ENCODE results near the gene PABPN1L. TPM values are rescaled to one million over a fixed set of nuclear protein-coding genes. Genes with fewer than 3 reads are reported as not detected.

The PABPN1L gene
- total RNA-seq, 1 donor from 2014 or later, result 0.40 TPM

GRCh38 chr16:88883946-88884345, 17.5 kb upstream of the PABPN1L start:
- DNase-seq (ENCODE audit: low spot score in 2 of 2, unreplicated experiment in 2 of 2), result no peak
- peaks cover 9% of the 10 kb centered on the region for H3K4me1 Mint-ChIP-seq
- H3K4me3 Mint-ChIP-seq, result no peak overlapping the region
- no peaks in the 10 kb centered on the region for H3K9me3 Mint-ChIP-seq
- H3K36me3 Mint-ChIP-seq, result no peaks in the 10 kb centered on the region
- H3K27ac Mint-ChIP-seq, result no peak overlapping the region
- H3K27me3 Mint-ChIP-seq (ENCODE audit: low read depth), result no peaks in the 10 kb centered on the region
- no peak for TF ChIP-seq CTCF (IDR thresholded peaks at IDR 0.05; ENCODE audit: unreplicated experiment)

GRCh38 chr16:88883117-88883895, 16.8 kb upstream of the PABPN1L start:
- no peak overlapping the region for H3K27ac Mint-ChIP-seq
- no peak overlapping the region for H3K4me3 Mint-ChIP-seq
- peaks cover 9% of the 10 kb centered on the region for H3K4me1 Mint-ChIP-seq
- DNase-seq (ENCODE audit: low spot score in 2 of 2, unreplicated experiment in 2 of 2), result no peak
- TF ChIP-seq CTCF (IDR thresholded peaks at IDR 0.05; ENCODE audit: unreplicated experiment), result no peak
- no peaks in the 10 kb centered on the region for H3K9me3 Mint-ChIP-seq
- no peaks in the 10 kb centered on the region for H3K27me3 Mint-ChIP-seq (ENCODE audit: low read depth)
- no peaks in the 10 kb centered on the region for H3K36me3 Mint-ChIP-seq

- H3K27me3 Mint-ChIP-seq (ENCODE audit: low read depth), result no peaks in the 10 kb centered on the region
- no peak for TF ChIP-seq CTCF (IDR thresholded peaks at IDR 0.05; ENCODE audit: unreplicated experiment)
- H3K4me3 Mint-ChIP-seq, result no peak overlapping the region
- DNase-seq (ENCODE audit: low spot score in 2 of 2, unreplicated experiment in 2 of 2), result no peak
- H3K27ac Mint-ChIP-seq, result no peak overlapping the region
- H3K4me1 Mint-ChIP-seq, result peaks cover 9% of the 10 kb centered on the region
- H3K36me3 Mint-ChIP-seq, result no peaks in the 10 kb centered on the region
- H3K9me3 Mint-ChIP-seq, result no peaks in the 10 kb centered on the region
Observed at GRCh38 chr16:88882358-88883030, 16.0 kb upstream of the PABPN1L start.

GRCh38 chr16:88881675-88882357, 15.4 kb upstream of the PABPN1L start:
- no peaks in the 10 kb centered on the region for H3K27me3 Mint-ChIP-seq (ENCODE audit: low read depth)
- H3K9me3 Mint-ChIP-seq, result no peaks in the 10 kb centered on the region
- no peak for TF ChIP-seq CTCF (IDR thresholded peaks at IDR 0.05; ENCODE audit: unreplicated experiment)
- H3K27ac Mint-ChIP-seq, result no peak overlapping the region
- no peaks in the 10 kb centered on the region for H3K36me3 Mint-ChIP-seq
- DNase-seq (ENCODE audit: low spot score in 2 of 2, unreplicated experiment in 2 of 2), result no peak
- peaks cover 9% of the 10 kb centered on the region for H3K4me1 Mint-ChIP-seq
- no peak overlapping the region for H3K4me3 Mint-ChIP-seq

GRCh38 chr16:88881007-88881615, 14.7 kb upstream of the PABPN1L start:
- no peaks in the 10 kb centered on the region for H3K27me3 Mint-ChIP-seq (ENCODE audit: low read depth)
- no peak for DNase-seq (ENCODE audit: low spot score in 2 of 2, unreplicated experiment in 2 of 2)
- H3K4me1 Mint-ChIP-seq, result peaks cover 9% of the 10 kb centered on the region
- no peak overlapping the region for H3K27ac Mint-ChIP-seq
- H3K36me3 Mint-ChIP-seq, result no peaks in the 10 kb centered on the region
- no peak overlapping the region for H3K4me3 Mint-ChIP-seq
- no peak for TF ChIP-seq CTCF (IDR thresholded peaks at IDR 0.05; ENCODE audit: unreplicated experiment)
- no peaks in the 10 kb centered on the region for H3K9me3 Mint-ChIP-seq
